Measurements from ENCODE around the gene CLK3.
"Not testable (repeated sequence)": the region's sequence is repeated elsewhere in the genome, so short reads cannot be mapped to it uniquely, and the experiment has no call there.

Gene CLK3

DNA sequence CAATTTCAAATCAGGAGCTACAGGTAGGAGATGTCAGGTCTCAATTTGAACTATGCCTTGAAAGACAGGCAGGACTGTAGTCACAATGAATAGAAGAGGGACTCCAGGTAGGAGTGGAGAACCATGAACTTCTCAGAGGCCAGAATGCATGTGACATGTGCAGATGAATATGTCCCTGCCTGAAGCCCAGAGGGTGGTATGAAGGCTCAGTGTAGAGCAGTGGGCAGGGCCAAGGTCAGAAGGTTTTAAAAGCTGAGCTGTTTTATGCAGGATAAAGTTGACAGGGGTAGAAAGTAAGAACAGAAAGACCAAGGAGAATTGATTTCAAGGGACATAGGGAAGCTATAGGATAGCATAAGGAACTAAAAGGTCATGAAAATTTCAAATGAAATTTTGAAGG, 30.8 kb downstream of the CLK3 start:
- DNase-seq = no peak

DNA sequence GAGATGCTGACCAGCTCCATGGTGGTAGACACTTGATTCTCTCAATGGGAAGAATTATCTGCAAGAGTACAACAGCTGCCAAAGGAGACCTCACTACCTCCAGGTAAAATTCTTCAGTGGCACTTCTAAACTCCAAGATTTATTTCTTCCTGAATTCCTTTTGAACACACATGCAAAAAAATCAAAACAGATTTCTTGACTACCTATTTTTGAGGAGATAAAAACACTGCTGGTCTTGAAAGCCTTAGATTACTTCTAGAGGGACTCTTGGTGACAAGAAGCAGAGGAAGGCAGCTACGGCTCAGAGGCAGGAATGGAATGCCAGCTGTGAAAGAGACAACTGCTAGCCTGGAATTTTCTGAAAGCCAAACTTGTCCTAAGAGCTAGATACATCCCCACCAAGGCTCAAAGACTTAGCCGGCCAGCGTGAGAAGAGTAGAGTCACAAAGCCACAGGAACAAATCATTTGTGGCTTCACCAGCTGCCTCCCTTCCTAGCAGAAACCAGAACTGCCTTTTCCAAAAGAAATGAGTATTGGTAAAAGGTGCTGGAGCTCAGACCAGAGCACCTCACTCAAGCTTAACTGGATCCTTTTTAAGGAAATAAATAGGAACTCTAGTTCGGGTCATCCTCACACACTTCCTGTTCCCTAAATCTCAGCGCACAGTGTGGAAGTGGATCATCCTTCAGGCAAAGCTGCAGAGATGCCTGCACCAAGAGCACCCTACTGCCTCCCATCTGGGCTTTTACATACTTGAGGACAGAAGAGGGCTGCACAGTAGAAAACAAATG, 32.6 kb downstream of the CLK3 start:
- no peak for DNase-seq

DNA sequence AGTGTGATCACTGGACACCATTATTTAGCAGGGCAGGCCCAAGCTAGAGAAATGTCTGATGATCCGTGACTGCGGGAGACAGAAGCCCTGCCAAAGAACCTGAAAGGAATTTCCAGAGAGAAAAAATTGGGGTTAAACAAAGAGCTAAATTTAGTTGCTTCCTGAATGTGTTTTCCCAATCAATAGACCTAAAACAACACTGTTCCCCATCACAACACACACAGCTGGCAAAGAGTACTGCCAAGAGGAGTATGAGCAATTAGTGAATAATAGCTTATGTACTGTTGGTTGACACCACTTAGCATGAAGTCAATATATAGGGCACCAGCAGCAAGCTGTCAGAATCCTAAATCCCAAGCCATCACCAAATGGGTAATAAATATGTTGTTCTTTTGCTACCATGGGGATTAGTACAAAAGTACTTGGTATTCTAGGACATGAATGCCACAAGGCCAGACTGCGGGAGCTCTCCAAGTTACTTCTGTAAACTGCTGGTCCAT, 35.7 kb downstream of the CLK3 start:
- DNase-seq = peak; percentile 55

DNA sequence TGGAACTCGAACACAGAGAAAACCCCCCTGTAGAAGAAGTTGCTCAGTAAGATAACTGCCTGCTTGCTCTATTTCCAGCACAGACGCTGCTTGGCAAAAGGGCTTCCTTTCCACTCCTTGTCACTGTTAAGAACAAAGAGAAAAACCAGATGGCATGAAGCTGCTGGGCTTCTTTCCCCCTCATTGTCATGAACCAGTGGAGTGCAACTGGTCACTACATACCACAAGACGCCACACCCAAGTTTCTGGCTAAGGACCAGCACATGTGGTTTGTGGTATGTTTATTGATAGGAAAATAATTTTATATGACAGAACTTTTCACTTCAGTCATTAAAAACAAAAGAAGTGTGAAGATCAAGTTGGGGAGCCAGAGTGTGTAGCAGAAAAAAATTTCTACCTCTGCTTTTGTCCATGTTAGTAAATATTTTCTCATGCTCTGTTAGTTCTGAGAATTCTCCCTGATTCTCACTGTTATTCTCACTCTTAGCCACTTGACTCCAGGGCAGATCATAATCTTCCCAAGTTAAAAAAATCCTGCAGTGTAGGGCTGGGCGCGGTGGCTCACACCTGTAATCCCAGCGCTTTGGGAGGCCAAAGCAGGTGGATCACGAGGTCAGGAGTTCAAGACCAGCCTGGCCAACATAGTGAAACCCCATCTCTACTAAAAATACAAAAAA, 37.9 kb downstream of the CLK3 start:
- no peak for DNase-seq

DNA sequence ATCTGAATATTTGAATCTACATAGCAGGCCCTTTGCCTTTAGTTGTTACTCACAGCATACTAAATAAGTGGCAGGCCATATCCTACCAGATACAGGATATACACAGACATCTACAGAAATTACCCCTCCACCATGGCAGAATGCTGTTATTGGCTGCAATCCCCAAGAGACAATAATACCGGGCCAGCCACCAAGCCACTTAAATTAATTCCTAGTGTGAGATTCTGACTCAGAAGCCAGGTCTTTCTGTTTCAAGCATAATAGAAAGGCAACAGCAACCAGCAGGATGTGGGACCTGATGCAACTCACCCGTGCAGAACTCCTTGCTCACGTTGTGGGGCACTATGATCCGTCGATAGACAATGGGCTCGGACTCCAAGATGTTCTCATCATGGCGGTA, 39.8 kb downstream of the CLK3 start:
- DNase-seq = no peak

DNA sequence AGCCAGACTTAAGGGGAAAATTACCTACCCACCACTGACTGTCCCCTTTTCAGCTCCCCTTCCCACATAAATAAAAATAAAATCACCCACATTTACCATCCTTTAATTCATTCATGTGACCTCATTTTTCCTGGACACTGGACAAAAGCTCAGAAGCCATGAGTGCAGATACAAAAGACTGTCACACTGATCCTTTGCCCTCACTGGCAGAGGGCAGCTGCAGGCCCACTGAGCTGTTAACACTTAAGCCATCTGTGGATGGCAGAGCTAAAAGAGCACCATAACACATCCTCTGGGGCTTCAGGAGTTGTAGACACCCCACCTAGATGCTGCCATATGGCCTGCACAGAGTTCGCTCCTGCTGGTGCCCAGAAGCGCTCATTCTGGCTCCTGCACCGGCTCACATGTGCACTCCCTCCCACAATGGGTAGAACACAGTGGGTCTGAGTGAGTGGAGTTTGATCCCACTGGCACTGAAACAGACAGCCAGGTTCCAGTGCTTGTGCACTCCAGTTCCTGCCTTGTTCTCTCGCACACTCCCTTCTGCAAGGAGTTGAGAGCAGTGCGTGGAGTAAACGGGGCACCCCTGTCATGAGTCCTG, 41.4 kb downstream of the CLK3 start:
- peak; percentile 32 for DNase-seq

DNA sequence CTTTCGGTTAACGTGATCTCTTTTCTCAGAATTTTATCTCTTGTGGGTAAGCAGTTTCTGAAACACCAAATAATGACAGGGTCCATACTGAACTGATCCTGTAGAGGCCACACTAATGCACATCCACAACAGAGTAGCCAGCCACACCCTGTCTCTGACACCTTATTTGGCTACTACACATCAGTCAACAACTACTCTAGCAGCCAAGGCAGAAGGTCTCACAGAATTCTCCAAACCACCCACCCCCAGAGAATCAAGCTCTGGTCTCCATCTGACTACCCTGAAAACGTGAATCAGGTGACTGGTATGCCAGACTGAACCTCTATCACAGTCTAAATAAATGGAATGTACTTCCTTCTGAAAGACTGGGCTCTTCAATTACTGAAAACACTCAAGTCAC, 42.2 kb downstream of the CLK3 start:
- DNase-seq = no peak

DNA sequence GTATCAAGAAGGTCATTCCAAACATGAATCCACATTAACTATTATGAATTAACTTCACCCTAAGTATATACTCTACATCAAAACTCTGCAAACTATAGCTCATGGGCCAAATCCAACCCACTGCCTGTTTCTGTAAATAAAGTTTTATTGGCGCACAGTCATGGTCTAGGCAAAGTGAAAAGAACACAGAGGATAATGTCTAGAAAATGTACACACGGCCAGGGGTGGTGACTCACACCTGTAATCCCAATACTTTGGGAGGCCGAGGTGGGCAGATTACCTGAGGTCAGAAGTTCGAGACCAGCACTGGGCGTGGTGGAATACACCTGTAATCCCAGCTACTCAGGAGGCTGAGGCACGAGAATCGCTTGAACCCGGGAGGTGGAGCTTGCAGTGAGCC, 45.6 kb downstream of the CLK3 start:
- not testable (repeated sequence) for DNase-seq

DNA sequence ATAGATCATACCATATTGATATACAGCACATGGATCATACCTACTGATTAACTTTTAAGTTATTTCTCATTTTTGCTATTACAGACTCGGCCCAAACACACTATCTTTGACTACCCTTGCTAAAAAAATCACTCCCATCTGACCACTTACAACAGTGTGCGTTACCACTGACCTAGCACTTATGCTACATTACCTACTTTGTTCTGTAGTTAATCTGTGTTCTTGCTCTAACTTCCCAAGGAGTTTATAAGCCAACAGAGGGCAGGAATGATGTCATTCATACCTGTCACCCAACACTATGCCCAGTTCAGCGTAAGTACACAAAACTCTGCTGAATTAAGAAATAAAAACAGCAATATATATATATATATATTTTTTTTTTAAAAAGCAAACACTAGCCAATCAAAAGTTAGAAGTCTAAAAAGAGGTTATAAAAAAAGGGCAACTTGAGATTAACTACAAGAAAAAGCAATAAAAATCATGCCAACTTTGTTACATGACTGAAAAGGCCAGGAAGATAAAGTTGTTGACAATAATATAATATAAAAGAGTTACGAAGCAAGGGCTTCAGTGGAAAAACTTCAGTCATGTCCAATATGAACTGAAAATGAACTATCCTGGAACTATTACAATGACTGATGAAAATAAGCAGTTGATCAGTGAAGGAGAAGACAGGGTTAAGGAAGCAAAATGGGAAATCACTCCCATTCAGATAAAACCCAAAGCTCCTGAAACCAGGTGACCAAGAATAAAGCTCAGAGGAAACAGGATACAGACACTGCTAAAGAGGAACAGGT, 46.6 kb downstream of the CLK3 start:
- DNase-seq = no peak

DNA sequence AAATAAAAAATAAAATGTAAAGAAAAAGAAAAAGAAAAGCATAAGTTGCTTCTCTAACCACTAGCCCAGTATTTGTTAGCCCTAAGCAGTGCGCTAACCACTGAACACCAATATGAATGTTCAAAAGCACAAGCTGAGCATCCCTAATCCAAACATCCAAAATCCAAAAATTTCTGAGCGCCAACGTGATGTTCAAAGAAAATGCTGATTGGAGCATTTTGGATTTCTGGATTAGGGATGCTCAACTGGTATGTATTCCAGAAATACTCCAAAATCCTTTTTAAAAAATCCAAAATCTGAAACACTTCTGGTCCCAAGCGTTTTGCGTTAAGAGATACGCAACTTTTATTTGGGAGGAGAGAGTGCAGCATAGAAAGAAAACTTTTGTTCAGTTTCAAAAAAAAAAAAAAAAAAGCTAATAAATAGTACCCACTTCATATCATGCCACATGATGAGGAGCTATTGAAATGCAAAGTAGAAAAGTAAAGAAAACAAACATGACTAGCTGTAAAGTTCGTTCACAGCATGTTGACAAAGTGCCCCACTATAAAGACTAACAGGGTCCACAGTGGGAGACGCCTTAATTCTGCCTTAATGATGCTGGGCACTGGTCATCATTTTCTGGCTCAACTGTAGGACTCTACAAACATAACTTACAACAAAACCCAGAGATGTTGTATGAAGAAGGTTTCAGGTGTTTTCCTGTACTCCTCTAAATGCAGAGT, 47.8 kb downstream of the CLK3 start:
- no peak for DNase-seq

DNA sequence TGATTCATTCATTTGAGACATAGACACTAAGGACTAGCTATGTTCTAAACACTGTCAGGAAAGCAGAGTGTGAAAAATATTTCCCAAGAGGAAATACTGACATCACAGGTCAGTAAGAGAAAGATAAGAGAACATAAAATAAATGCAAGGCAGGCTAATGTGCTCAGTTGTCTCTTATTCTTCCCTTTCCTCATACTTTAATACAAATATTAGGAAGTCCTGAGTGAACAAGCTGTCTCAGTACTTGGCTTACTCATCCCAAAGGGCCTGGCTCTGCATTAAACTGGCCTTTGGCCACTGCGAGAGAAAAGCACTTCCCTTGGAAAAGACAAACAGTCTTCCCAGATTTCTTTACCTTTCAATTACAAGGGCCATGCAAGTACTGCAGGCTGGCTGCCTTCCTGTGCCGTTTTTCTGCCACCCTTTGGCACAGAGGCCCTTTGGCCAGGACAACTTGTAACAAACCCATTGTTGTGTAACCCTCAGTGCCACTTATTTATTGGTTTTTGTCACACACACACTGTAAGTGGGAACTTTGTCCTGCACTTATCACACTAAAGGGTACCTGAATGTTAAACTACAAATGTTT, 48.5 kb downstream of the CLK3 start:
- no peak for DNase-seq

DNA sequence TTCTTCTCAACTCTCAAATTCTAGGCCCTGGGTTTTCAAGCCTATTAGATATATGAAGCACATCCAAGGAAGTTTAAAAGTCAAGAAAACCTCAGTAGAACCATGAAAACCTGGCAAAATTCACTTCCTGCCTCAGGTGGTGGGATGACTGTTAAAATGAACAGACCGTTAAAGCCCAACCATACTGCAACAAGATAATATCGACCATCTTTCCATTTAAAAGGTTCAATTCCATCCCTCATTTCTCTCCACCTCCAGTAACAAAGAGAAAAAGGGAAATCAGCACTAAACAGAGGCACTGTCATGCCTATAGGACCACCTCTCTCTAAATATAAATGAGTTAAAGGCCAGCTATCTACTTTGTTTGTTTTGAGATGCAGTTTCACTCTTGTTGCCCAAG, 49.0 kb downstream of the CLK3 start:
- no peak for DNase-seq

DNA sequence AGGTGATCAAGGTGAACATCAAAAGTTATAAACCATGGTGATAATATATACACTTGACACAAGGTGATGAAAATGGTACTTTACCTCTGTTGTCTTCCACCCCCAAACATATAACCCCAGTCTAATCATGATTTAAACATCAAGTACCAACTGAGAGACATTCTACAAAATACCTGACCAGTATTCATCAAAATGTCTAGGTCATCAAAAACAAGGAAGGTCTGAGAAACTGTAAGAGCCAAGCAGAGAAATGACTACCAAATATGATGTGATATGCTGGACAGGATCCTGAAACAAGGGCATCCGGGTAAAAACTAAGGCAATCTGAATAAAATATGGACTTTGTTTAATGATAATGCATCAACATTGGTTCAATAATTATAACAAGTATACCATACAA, 52.3 kb downstream of the CLK3 start:
- DNase-seq = no peak

DNA sequence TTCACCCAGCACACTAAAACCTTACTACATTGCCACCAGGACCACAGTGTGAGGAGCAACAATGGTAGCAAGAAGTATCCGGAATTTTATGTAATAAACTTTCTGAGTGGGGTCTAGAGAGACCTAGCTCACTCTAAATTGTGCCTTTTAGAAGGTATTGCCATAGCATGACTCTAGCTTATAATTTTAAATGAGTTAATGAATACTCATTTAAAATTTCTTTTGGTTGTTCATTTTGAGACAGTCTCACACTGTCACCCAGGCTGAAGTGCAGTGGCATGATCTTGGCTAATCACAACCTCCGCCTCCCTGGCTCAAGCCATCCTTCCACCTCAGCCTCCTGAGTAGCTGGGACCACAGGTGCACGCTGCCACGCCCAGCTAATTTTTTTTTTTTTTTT, 54.0 kb downstream of the CLK3 start:
- no peak for DNase-seq

DNA sequence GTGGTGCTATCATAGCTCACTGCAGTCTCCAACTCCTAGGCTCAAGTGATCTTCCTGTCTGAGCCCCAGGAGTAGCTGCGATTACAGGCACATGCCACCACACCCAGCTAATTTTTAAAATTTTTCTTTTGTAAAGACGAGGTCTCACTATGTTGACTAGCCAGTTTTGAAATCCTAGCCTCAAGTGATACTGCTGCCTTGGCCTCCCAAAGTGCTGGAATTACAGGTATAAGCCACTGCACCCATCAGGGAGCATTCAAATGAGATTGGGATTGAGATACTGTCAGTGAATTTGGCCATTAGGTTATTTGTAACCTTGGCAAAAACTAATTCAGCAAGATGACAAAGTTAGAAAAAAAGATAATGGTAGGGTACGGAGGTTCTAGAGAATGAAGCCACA, 58.5 kb downstream of the CLK3 start:
- DNase-seq = no peak

DNA sequence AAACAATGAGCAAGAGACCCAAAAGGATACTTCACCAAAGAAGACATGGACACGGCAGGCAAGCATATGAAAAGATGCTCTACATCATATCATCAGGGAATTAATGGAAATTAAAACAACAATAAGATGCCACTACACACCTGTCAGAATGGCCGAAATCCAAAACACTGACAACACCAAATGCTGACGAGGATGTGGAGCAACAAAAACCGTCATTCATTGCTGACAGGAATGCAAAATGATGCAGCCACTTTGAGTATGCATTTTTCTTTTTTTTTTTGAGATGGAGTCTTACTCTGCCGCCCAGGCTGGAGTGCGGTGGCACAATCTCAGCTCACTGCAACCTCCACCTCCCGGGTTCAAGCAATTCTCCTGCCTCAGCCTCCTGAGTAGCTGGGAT, 61.2 kb downstream of the CLK3 start:
- DNase-seq = no peak

All from NCI-H446 treated with DMSO at 0.1 percent for 48 hours (cell line).